ENCODE measurements around the gene SAT2. TPM values are rescaled to one million over a fixed set of nuclear protein-coding genes. Genes with fewer than 3 reads are reported as not detected.
A peak's percentile ranks its signal among the peaks of the same experiment; 100 is the strongest.

Gene SAT2
- total RNA-seq (100 to 1,000 TPM in 1 of 2 donors, 10 to 100 TPM in 1; 33.5 to 124 TPM), polyA plus RNA-seq (ENCODE audit: insufficient read length in 2 of 2) (100 to 1,000 TPM in 1 of 2 donors, 10 to 100 TPM in 1; 97.8 to 108 TPM)
- long read RNA-seq, donor 1, transcript SAT2-201 (6 exons, 946 nt), result minor isoform, 12 of 72 reads
- long read RNA-seq, donor 1, transcript SAT2-214 (1 exons, 1,563 nt), result minor isoform, 16 of 72 reads
- long read RNA-seq, donor 1, transcript SAT2-208 (5 exons, 640 nt), result minor isoform, 8 of 72 reads
- long read RNA-seq, donor 1, transcript SAT2-202 (6 exons, 974 nt), result major isoform, 17 of 72 reads
- long read RNA-seq, donor 1, partial matches to known transcripts, result 7 of 72 reads
- long read RNA-seq, donor 1, other reads (novel, unspliced or antisense), result 0 of 72 reads
- long read RNA-seq, donor 2, transcript SAT2-213 (5 exons, 582 nt), result major isoform, 12 of 25 reads
- long read RNA-seq, donor 2, partial matches to known transcripts, result 0 of 25 reads
- long read RNA-seq, donor 2, other reads (novel, unspliced or antisense), result 0 of 25 reads
- long read RNA-seq, donor 3, transcript SAT2-214 (1 exons, 1,563 nt), result major isoform, 10 of 44 reads
- long read RNA-seq, donor 3, transcript SAT2-201 (6 exons, 946 nt), result minor isoform, 6 of 44 reads
- long read RNA-seq, donor 3, transcript SAT2-213 (5 exons, 582 nt), result minor isoform, 9 of 44 reads
- long read RNA-seq, donor 3, transcript SAT2-202 (6 exons, 974 nt), result major isoform, 10 of 44 reads
- long read RNA-seq, donor 3, partial matches to known transcripts, result 0 of 44 reads
- long read RNA-seq, donor 3, other reads (novel, unspliced or antisense), result 0 of 44 reads
- long read RNA-seq, donor 4, transcript SAT2-213 (5 exons, 582 nt), result minor isoform, 19 of 93 reads
- long read RNA-seq, donor 4, transcript SAT2-202 (6 exons, 974 nt), result minor isoform, 14 of 93 reads
- long read RNA-seq, donor 4, transcript SAT2-208 (5 exons, 640 nt), result minor isoform, 10 of 93 reads
- long read RNA-seq, donor 4, transcript SAT2-214 (1 exons, 1,563 nt), result major isoform, 26 of 93 reads
- long read RNA-seq, donor 4, partial matches to known transcripts, result 0 of 93 reads
- long read RNA-seq, donor 4, other reads (novel, unspliced or antisense), result 0 of 93 reads

- Histone ChIP-seq H3K27me3 (ENCODE audit: control insufficient read depth, insufficient read depth, low read length) (no peaks in the 10 kb centered on the region), H3K9me3 (ENCODE audit: control insufficient read depth, insufficient read depth, low read length) (no peaks in the 10 kb centered on the region), H3K4me3 (ENCODE audit: low read depth, low read length) (peak within 1 kb of the TSS; percentile 93), H3K27ac (ENCODE audit: low read depth, low read length) (peak within 1 kb of the TSS; percentile 94), H3K36me3 (ENCODE audit: control insufficient read depth, insufficient read depth, low read length) (peaks cover 12% of the 10 kb centered on the region), H3K4me1 (ENCODE audit: control insufficient read depth, insufficient read depth, low read length) (peaks cover 17% of the 10 kb centered on the region)
- DNase-seq (ENCODE audit: low read depth in 4 of 6, low spot score in 6 of 6), result peak in 5 of 6 donors; percentile 90 to 98 (median 94)
- WGBS (ENCODE audit: insufficient coverage), result under 1% methylated on average over 47 of the region's 54 CpGs
Measured at GRCh38 chr17:7627250-7628121, at the start of gene SAT2. TSS of gene SAT2 (minus strand) at chr17:7627821. CDS start at chr17:7627635, 186 bp downstream.

DNA sequence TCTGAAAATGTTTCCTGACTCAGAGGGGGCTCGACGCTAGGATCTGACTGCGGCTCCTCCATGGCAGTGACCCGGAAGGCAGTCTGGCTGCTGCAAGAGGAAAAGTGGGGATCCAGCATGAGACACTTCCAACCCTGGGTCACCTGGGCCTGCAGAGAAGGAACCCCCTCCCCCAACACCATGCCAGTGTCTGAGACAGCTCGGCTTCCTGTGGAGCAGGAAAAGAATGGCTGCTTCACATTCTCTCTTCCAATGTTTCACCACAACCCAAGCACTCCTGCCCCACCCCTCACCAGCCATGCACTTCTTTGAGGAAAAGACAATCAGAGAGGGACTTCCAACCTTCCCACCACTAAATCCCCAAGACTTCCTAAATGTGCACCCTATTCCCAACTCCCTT is 48.9 kb upstream of the SAT2 start:
- H3K27me3 ChIP-seq (ENCODE audit: control insufficient read depth, insufficient read depth, low read length), result no peaks in the 10 kb centered on the region
- no peaks in the 10 kb centered on the region for H3K9me3 ChIP-seq (ENCODE audit: control insufficient read depth, insufficient read depth, low read length)
- no peak for DNase-seq (ENCODE audit: low read depth in 4 of 6, low spot score in 6 of 6)
- peaks cover 3% of the 10 kb centered on the region for H3K4me1 ChIP-seq (ENCODE audit: control insufficient read depth, insufficient read depth, low read length)
- WGBS (ENCODE audit: insufficient coverage), result 38% methylated on average over 1 of the region's 5 CpGs
- peaks cover 42% of the 10 kb centered on the region for H3K36me3 ChIP-seq (ENCODE audit: control insufficient read depth, insufficient read depth, low read length)
- no peak overlapping the region for H3K4me3 ChIP-seq (ENCODE audit: low read depth, low read length)
- no peak overlapping the region for H3K27ac ChIP-seq (ENCODE audit: low read depth, low read length)

GRCh38 chr17:7674934-7675333 is 47.3 kb upstream of the SAT2 start:
- H3K36me3 ChIP-seq (ENCODE audit: control insufficient read depth, insufficient read depth, low read length), result peaks cover 53% of the 10 kb centered on the region
- H3K4me3 ChIP-seq (ENCODE audit: low read depth, low read length), result no peak overlapping the region
- H3K27me3 ChIP-seq (ENCODE audit: control insufficient read depth, insufficient read depth, low read length), result no peaks in the 10 kb centered on the region
- no peak overlapping the region for H3K27ac ChIP-seq (ENCODE audit: low read depth, low read length)
- H3K4me1 ChIP-seq (ENCODE audit: control insufficient read depth, insufficient read depth, low read length), result peaks cover 3% of the 10 kb centered on the region
- WGBS (ENCODE audit: insufficient coverage), result 96% methylated on average over 13 of the region's 14 CpGs
- no peaks in the 10 kb centered on the region for H3K9me3 ChIP-seq (ENCODE audit: control insufficient read depth, insufficient read depth, low read length)
- DNase-seq (ENCODE audit: low read depth in 4 of 6, low spot score in 6 of 6), result no peak

GRCh38 chr17:7673239-7673638 is 45.6 kb upstream of the SAT2 start:
- no peak overlapping the region for H3K4me3 ChIP-seq (ENCODE audit: low read depth, low read length)
- 100% methylated on average over 1 of the region's 2 CpGs for WGBS (ENCODE audit: insufficient coverage)
- H3K27ac ChIP-seq (ENCODE audit: low read depth, low read length), result no peak overlapping the region
- H3K4me1 ChIP-seq (ENCODE audit: control insufficient read depth, insufficient read depth, low read length), result peaks cover 10% of the 10 kb centered on the region
- H3K9me3 ChIP-seq (ENCODE audit: control insufficient read depth, insufficient read depth, low read length), result no peaks in the 10 kb centered on the region
- H3K27me3 ChIP-seq (ENCODE audit: control insufficient read depth, insufficient read depth, low read length), result no peaks in the 10 kb centered on the region
- H3K36me3 ChIP-seq (ENCODE audit: control insufficient read depth, insufficient read depth, low read length), result peaks cover 65% of the 10 kb centered on the region
- DNase-seq (ENCODE audit: low read depth in 4 of 6, low spot score in 6 of 6), result no peak

DNA sequence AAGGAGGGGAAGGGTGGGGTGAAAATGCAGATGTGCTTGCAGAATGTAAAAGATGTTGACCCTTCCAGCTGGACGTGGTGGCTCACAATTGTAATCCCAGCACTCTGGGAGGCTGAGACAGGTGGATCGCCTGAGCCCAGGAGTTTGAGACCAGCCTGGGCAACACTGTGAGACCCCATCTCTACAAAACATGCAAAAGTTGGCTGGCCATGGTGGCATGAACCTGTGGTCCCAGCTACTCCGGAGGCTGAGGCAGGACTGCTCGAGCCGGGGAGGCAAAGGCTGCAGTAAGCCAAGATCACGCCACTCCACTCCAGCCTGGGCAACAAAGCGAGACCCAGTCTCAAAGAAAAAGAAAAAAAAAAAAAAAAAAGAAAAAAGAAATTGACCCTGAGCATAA is 40.9 kb upstream of the SAT2 start:
- H3K4me1 ChIP-seq (ENCODE audit: control insufficient read depth, insufficient read depth, low read length), result peaks cover 27% of the 10 kb centered on the region
- DNase-seq (ENCODE audit: low read depth in 4 of 6, low spot score in 6 of 6), result no peak
- 56% methylated on average over 2 of the region's 7 CpGs for WGBS (ENCODE audit: insufficient coverage)

DNA sequence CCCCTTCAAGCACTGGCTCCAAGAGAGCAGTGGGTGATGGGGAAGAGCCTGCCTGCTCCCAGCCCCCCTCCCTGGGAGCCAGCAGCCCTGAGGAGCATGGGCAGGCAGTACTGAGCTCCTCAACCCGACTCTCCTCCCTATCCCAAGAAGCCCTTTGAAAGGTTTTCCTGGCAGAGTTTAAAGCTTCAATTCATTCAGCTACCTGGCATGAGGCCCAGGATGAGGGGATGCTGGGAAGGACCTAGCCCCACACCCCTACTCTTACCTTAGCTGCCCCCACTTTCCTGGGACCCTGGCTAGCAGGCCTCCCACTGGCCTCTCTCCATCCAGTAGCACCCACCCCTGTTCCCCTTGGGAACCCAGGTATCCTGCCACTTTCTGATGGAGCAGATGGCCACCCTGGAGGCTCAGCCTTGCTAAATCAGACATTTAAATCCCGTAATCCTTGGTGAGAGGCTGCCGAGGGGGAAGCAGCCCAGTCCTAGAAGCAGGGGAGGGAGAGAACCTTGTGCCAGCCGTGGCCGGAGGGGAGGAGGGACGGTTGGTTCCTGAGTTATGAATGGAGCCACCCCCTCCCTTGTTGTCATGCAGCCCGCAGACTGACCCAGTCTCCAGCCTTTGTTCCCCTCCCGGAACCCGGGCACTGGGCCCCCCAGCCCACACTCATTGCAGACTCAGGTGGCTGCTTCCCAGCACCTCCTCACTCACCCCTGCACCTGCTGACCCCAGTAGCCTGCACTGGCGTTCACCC is 40.2 kb upstream of the SAT2 start:
- Histone ChIP-seq H3K9me3 (ENCODE audit: control insufficient read depth, insufficient read depth, low read length) (no peaks in the 10 kb centered on the region), H3K27me3 (ENCODE audit: control insufficient read depth, insufficient read depth, low read length) (no peaks in the 10 kb centered on the region), H3K36me3 (ENCODE audit: control insufficient read depth, insufficient read depth, low read length) (peaks cover 49% of the 10 kb centered on the region), H3K4me3 (ENCODE audit: low read depth, low read length) (no peak overlapping the region), H3K4me1 (ENCODE audit: control insufficient read depth, insufficient read depth, low read length) (peaks cover 27% of the 10 kb centered on the region), H3K27ac (ENCODE audit: low read depth, low read length) (peak overlapping the region; percentile 86)
- WGBS (ENCODE audit: insufficient coverage), result 26% methylated on average over 5 of the region's 10 CpGs
- peak in 4 of 6 donors; percentile 79 to 96 (median 90) for DNase-seq (ENCODE audit: low read depth in 4 of 6, low spot score in 6 of 6)

More for the DNA sequence above, 40.9 kb upstream of the SAT2 start:
- H3K36me3 ChIP-seq (ENCODE audit: control insufficient read depth, insufficient read depth, low read length), result peaks cover 53% of the 10 kb centered on the region
- peak overlapping the region; percentile 86 for H3K27ac ChIP-seq (ENCODE audit: low read depth, low read length)
- H3K9me3 ChIP-seq (ENCODE audit: control insufficient read depth, insufficient read depth, low read length), result no peaks in the 10 kb centered on the region
- H3K27me3 ChIP-seq (ENCODE audit: control insufficient read depth, insufficient read depth, low read length), result no peaks in the 10 kb centered on the region
- no peak overlapping the region for H3K4me3 ChIP-seq (ENCODE audit: low read depth, low read length)

GRCh38 chr17:7656958-7657609 is 29.5 kb upstream of the SAT2 start:
- peak in 5 of 6 donors; percentile 68 to 94 (median 81) for DNase-seq (ENCODE audit: low read depth in 4 of 6, low spot score in 6 of 6)
- H3K4me3 ChIP-seq (ENCODE audit: low read depth, low read length), result peak overlapping the region; percentile 1
- H3K4me1 ChIP-seq (ENCODE audit: control insufficient read depth, insufficient read depth, low read length), result peaks cover 56% of the 10 kb centered on the region
- H3K9me3 ChIP-seq (ENCODE audit: control insufficient read depth, insufficient read depth, low read length), result no peaks in the 10 kb centered on the region
- no peaks in the 10 kb centered on the region for H3K27me3 ChIP-seq (ENCODE audit: control insufficient read depth, insufficient read depth, low read length)
- peaks cover 38% of the 10 kb centered on the region for H3K36me3 ChIP-seq (ENCODE audit: control insufficient read depth, insufficient read depth, low read length)
- WGBS (ENCODE audit: insufficient coverage), result 17% methylated on average over 7 of the region's 10 CpGs
- peak overlapping the region; percentile 83 for H3K27ac ChIP-seq (ENCODE audit: low read depth, low read length)

DNA sequence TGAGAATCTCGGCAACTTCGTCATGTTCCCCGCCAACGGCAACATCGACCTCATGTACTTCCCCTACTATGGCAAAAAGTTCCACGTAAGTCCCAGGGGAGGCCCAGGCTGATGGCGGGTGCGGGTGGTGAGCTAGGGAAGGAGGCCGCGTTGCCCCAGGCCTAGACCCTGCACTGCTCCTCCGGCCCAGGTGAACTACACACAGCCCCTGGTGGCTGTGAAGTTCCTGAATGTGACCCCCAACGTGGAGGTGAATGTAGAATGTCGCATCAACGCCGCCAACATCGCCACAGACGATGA is 27.9 kb upstream of the SAT2 start:
- H3K36me3 ChIP-seq (ENCODE audit: control insufficient read depth, insufficient read depth, low read length), result peaks cover 38% of the 10 kb centered on the region
- H3K27me3 ChIP-seq (ENCODE audit: control insufficient read depth, insufficient read depth, low read length), result no peaks in the 10 kb centered on the region
- H3K27ac ChIP-seq (ENCODE audit: low read depth, low read length), result peak overlapping the region; percentile 84
- H3K4me1 ChIP-seq (ENCODE audit: control insufficient read depth, insufficient read depth, low read length), result peaks cover 63% of the 10 kb centered on the region
- WGBS (ENCODE audit: insufficient coverage), result 95% methylated on average over 9 of the region's 17 CpGs
- DNase-seq (ENCODE audit: low read depth in 4 of 6, low spot score in 6 of 6), result no peak
- H3K9me3 ChIP-seq (ENCODE audit: control insufficient read depth, insufficient read depth, low read length), result no peaks in the 10 kb centered on the region
- H3K4me3 ChIP-seq (ENCODE audit: low read depth, low read length), result no peak overlapping the region
